Mesenchymal stem cell (in vitro differentiated cells and primary cell): ENCODE data around the gene ATP6V0B.

ENCODE experiments used
- DNase-seq: peaks from one replicate; pipeline ENCODE4 v3.0.0-alpha.2; 2013
- H2AFZ ChIP-seq: one replicate; pipeline ENCODE4 v1.6.1; 2013; ENCODE audit warnings: low read depth, mild to moderate bottlenecking, control low read depth, inconsistent platforms, low read length, moderate library complexity
- H2AK5ac ChIP-seq: 2 replicates; pipeline ENCODE4 v1.6.1; 2013; ENCODE audit warnings: low read length, moderate library complexity, mild to moderate bottlenecking, inconsistent platforms; ENCODE audit not compliant: severe bottlenecking
- H2BK120ac ChIP-seq: one replicate; pipeline ENCODE4 v1.6.1; 2013; ENCODE audit warnings: low read depth, mild to moderate bottlenecking, inconsistent platforms, low read length, moderate library complexity
- H2BK12ac ChIP-seq, 2 experiments: one replicate each; pipeline ENCODE4 v1.6.1; 2013; ENCODE audit warnings: inconsistent platforms in 2 of 2, low read length in 2 of 2, mild to moderate bottlenecking in 2 of 2, moderate library complexity in 2 of 2, control low read depth in 1 of 2
- H2BK15ac ChIP-seq: one replicate; pipeline ENCODE4 v1.6.1; 2013; ENCODE audit warnings: mild to moderate bottlenecking, low read depth, inconsistent platforms; ENCODE audit not compliant: poor library complexity, severe bottlenecking
- H2BK5ac ChIP-seq: 2 replicates; pipeline ENCODE4 v1.6.1; 2013; ENCODE audit warnings: low read depth, mild to moderate bottlenecking, low read length, control low read depth, inconsistent platforms; ENCODE audit not compliant: poor library complexity, severe bottlenecking
- H3K14ac ChIP-seq, 2 experiments: one replicate each; pipeline ENCODE4 v1.6.1; 2013; ENCODE audit warnings: inconsistent platforms in 2 of 2, low read length in 2 of 2, control low read depth in 1 of 2, mild to moderate bottlenecking in 1 of 2, moderate library complexity in 1 of 2
- H3K18ac ChIP-seq, 2 experiments: one replicate each; pipeline ENCODE4 v1.6.1; 2013; ENCODE audit warnings: inconsistent platforms in 2 of 2, low read length in 2 of 2, control low read depth in 1 of 2, low read depth in 1 of 2, mild to moderate bottlenecking in 1 of 2
- H3K23ac ChIP-seq, 2 experiments: one replicate each; pipeline ENCODE4 v1.6.1; 2013; ENCODE audit warnings: inconsistent platforms in 2 of 2, low read length in 2 of 2, mild to moderate bottlenecking in 2 of 2, moderate library complexity in 2 of 2, control low read depth in 1 of 2
- H3K27ac ChIP-seq: 2 replicates; pipeline ENCODE4 v1.5.1; 2013; ENCODE audit warnings: mild to moderate bottlenecking, moderate library complexity, low read length, control low read depth, inconsistent platforms; ENCODE audit not compliant: poor library complexity, severe bottlenecking
- H3K27me3 ChIP-seq, 2 experiments: 2 replicates each; pipeline versions ENCODE4 v1.6.1 to v1.7.0; 2013; ENCODE audit warnings: low read length in 2 of 2, mild to moderate bottlenecking in 2 of 2, moderate library complexity in 2 of 2, control low read depth in 1 of 2, inconsistent platforms in 1 of 2; ENCODE audit not compliant: control insufficient read depth in 1 of 2, insufficient read depth in 1 of 2
- H3K36me3 ChIP-seq, 2 experiments: 2 replicates each; pipeline versions ENCODE4 v1.6.1 to v1.7.0; 2013; ENCODE audit warnings: low read length in 2 of 2, control low read depth in 1 of 2, inconsistent platforms in 1 of 2, low read depth in 1 of 2, mild to moderate bottlenecking in 1 of 2; ENCODE audit not compliant: insufficient read depth in 2 of 2, control insufficient read depth in 1 of 2
- H3K4ac ChIP-seq, 2 experiments: one replicate each; pipeline ENCODE4 v1.6.1; 2013; ENCODE audit warnings: inconsistent platforms in 2 of 2, low read length in 2 of 2, mild to moderate bottlenecking in 2 of 2, moderate library complexity in 2 of 2, control low read depth in 1 of 2, low read depth in 1 of 2
- H3K4me1 ChIP-seq: 2 replicates; pipeline ENCODE4 v1.6.1; 2013; ENCODE audit warnings: low read depth, low read length, control low read depth; ENCODE audit not compliant: control insufficient read depth, insufficient read depth
- H3K4me2 ChIP-seq: 2 replicates; pipeline ENCODE4 v1.6.1; 2013; ENCODE audit warnings: low read length, mild to moderate bottlenecking, inconsistent platforms; ENCODE audit not compliant: poor library complexity, severe bottlenecking
- H3K4me3 ChIP-seq, 2 experiments: 2 replicates each; pipeline versions ENCODE4 v1.5.1 to v1.7.0; 2013; ENCODE audit warnings: low read length in 2 of 2, mild to moderate bottlenecking in 2 of 2, control low read depth in 1 of 2, low read depth in 1 of 2; ENCODE audit not compliant: insufficient read depth in 1 of 2
- H3K79me1 ChIP-seq: replicated peaks from 2 replicates; pipeline ENCODE4 v1.6.1; 2013; ENCODE audit warnings: mild to moderate bottlenecking, control low read depth, low read length, inconsistent platforms; ENCODE audit not compliant: poor library complexity, severe bottlenecking
- H3K9ac ChIP-seq: 2 replicates; pipeline ENCODE4 v1.7.0; 2013; ENCODE audit warnings: mild to moderate bottlenecking, low read length, moderate library complexity
- H3K9me3 ChIP-seq: 2 replicates; pipeline ENCODE4 v1.7.0; 2013; ENCODE audit warnings: mild to moderate bottlenecking, low read length; ENCODE audit not compliant: control insufficient read depth
- H4K8ac ChIP-seq: one replicate; pipeline ENCODE4 v1.6.1; 2013; ENCODE audit warnings: inconsistent platforms, mild to moderate bottlenecking, low read length, moderate library complexity
- H4K91ac ChIP-seq: one replicate; pipeline ENCODE4 v1.6.1; 2013; ENCODE audit warnings: mild to moderate bottlenecking, low read length, inconsistent platforms
- WGBS: methylation state at CpG from one replicate; pipeline ENCODE4 v1.1.7; 2013; ENCODE audit warnings: mixed read lengths; 5-methylcytosine and 5-hydroxymethylcytosine counted together

ATP6V0B gene

DNA sequence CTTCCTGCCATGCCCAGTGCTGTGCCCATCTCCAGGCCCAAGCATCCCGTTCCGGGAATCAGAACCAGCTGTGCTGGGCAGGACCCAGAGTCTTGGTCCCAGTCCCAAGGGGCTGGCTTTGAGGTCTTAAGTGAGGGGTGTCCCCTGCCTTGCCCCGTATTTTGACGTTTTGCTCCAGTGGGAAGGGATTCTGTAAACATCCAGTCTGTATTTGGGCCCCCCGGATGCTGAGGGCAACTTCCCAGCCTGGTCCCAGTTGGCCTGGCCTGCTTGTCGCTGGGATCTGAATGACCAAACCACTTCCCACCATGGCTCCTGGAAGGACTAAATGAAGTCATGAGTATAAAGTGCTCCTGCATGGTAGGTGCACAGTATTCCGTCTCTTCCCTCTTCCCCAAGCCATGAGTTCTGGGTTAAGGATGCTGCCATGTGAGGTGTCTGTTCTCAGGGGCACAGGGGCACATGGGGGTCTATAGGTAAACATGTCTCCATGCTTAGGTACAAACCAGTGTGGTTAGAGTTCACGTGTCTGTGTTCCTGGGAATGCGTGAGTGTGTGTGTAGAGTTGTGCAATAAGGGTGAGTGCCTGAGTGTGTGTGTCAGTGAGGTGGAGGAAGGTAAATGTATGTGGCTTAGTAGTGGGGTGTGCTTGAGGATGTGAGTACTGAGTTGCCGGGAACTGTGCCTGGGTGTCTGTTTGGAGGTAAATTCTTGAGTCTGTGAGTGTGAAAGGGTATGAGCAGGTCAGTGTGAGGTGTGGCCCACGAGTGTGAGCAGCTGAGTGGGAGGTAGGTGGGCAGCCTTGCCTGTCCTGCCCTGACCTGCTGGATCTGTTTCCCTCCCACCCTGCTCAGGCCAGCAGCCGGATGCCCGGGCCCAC, 5.7 kb downstream of the ATP6V0B start:
- Histone ChIP-seq H3K14ac (peak overlapping the region in 1 of 2 experiments; percentile 86), H3K9ac (peak overlapping the region; percentile 85), H2AFZ (no peak overlapping the region), H2BK120ac (no peak overlapping the region), H4K91ac (peak overlapping the region; percentile 31), H2BK5ac (no peak overlapping the region), H4K8ac (no peak overlapping the region), H2BK15ac (no peak overlapping the region), H2AK5ac (no peak overlapping the region), H3K27me3 (no peaks in the 10 kb centered on the region), H3K36me3 (peaks cover 45 to 73% of the 10 kb centered on the region in 2 experiments), H3K18ac (peak overlapping the region in 1 of 2 experiments; percentile 86), H2BK12ac (peak overlapping the region in 1 of 2 experiments; percentile 22), H3K27ac (no peak overlapping the region), H3K4ac (peak overlapping the region; percentile 48 to 71), H3K4me2 (peak overlapping the region; percentile 77), H3K4me1 (peaks cover 52% of the 10 kb centered on the region), H3K23ac (no peak overlapping the region), H3K79me1 (peaks cover 49% of the 10 kb centered on the region), H3K4me3 (peak overlapping the region; percentile 73 to 85), H3K9me3 (no peaks in the 10 kb centered on the region)
- 85% methylated on average over 13 of the region's 13 CpGs for WGBS
- DNase-seq, result peak; percentile 50

- WGBS, result 93% methylated on average over 20 of the region's 20 CpGs
- Histone ChIP-seq H3K4me2 (no peak overlapping the region), H3K14ac (no peak overlapping the region)
Observed at GRCh38 chr1:43981135-43981491, 6.4 kb downstream of the ATP6V0B start.

GRCh38 chr1:43981636-43982035, 6.9 kb downstream of the ATP6V0B start:
- Histone ChIP-seq H3K27ac (no peak overlapping the region), H2BK5ac (no peak overlapping the region), H3K27me3 (no peaks in the 10 kb centered on the region), H3K79me1 (peaks cover 42% of the 10 kb centered on the region), H3K4ac (no peak overlapping the region), H2BK12ac (no peak overlapping the region), H2BK15ac (no peak overlapping the region), H3K4me2 (no peak overlapping the region), H4K8ac (no peak overlapping the region), H3K36me3 (peaks cover 49 to 72% of the 10 kb centered on the region in 2 experiments), H3K9ac (no peak overlapping the region), H3K14ac (no peak overlapping the region), H3K18ac (no peak overlapping the region), H2AK5ac (no peak overlapping the region), H3K23ac (no peak overlapping the region), H2BK120ac (no peak overlapping the region), H2AFZ (no peak overlapping the region), H4K91ac (no peak overlapping the region), H3K9me3 (no peaks in the 10 kb centered on the region), H3K4me3 (no peak overlapping the region), H3K4me1 (peaks cover 42% of the 10 kb centered on the region)
- DNase-seq, result no peak
- WGBS, result 97% methylated on average over 14 of the region's 20 CpGs

More at GRCh38 chr1:43981135-43981491, 6.4 kb downstream of the ATP6V0B start:
- H3K79me1 ChIP-seq, result peaks cover 45% of the 10 kb centered on the region
- no peak overlapping the region for H2AFZ ChIP-seq
- H3K4ac ChIP-seq, result peak overlapping the region in 1 of 2 experiments; percentile 48
- no peaks in the 10 kb centered on the region for H3K9me3 ChIP-seq
- H2BK5ac ChIP-seq, result no peak overlapping the region
- no peak overlapping the region for H3K9ac ChIP-seq
- no peak overlapping the region for H2BK12ac ChIP-seq
- H2AK5ac ChIP-seq, result no peak overlapping the region
- no peak overlapping the region for H4K91ac ChIP-seq
- H3K18ac ChIP-seq, result no peak overlapping the region
- H4K8ac ChIP-seq, result no peak overlapping the region
- H3K4me1 ChIP-seq, result peaks cover 47% of the 10 kb centered on the region
- no peak overlapping the region for H2BK120ac ChIP-seq
- no peaks in the 10 kb centered on the region for H3K27me3 ChIP-seq
- DNase-seq, result no peak
- H3K27ac ChIP-seq, result no peak overlapping the region
- no peak overlapping the region for H2BK15ac ChIP-seq
- no peak overlapping the region for H3K4me3 ChIP-seq
- H3K36me3 ChIP-seq, result peaks cover 49 to 75% of the 10 kb centered on the region in 2 experiments
- no peak overlapping the region for H3K23ac ChIP-seq

DNA sequence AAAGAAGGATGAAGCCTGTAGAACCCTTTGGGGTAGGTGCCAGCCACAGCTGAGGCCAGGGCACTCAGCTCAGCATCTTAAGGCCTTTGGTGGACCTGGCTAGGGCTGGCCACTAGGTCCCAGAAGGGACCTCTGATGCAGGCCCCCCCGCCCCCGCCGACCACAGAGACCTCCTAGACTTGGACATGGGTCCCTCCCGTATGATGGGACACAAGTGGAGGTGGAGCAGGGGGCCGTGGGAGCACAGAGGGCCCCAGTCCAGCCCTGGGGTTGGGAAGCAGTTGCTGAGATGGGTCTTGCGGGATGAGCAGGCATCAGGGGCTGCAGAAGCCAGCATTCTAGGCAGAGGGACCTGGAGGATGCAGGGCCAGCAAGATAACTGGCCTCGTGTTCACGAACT, 7.5 kb downstream of the ATP6V0B start:
- Histone ChIP-seq H2BK15ac (no peak overlapping the region), H3K23ac (no peak overlapping the region), H3K4me1 (peaks cover 44% of the 10 kb centered on the region), H3K4me3 (no peak overlapping the region), H3K27me3 (no peaks in the 10 kb centered on the region), H3K14ac (no peak overlapping the region), H3K4ac (no peak overlapping the region), H3K9me3 (no peaks in the 10 kb centered on the region), H3K9ac (no peak overlapping the region), H3K36me3 (peaks cover 49 to 69% of the 10 kb centered on the region in 2 experiments), H3K79me1 (peaks cover 36% of the 10 kb centered on the region), H4K91ac (no peak overlapping the region), H4K8ac (no peak overlapping the region), H2BK120ac (no peak overlapping the region), H2BK5ac (no peak overlapping the region), H2AFZ (no peak overlapping the region), H3K27ac (no peak overlapping the region), H3K4me2 (no peak overlapping the region), H2BK12ac (no peak overlapping the region), H2AK5ac (no peak overlapping the region), H3K18ac (no peak overlapping the region)
- DNase-seq, result no peak
- WGBS, result 94% methylated on average over 8 of the region's 8 CpGs
